Astrocyte (in vitro differentiated cells and primary cell): ENCODE results near the gene PATJ.

Source experiments
- CTCF ChIP-seq: IDR thresholded peaks from 2 replicates; pipeline ENCODE4 v1.5.1; 2011; ENCODE audit warnings: low read depth, mild to moderate bottlenecking, inconsistent platforms, low read length, moderate library complexity; ENCODE audit not compliant: insufficient read depth
- EZH2 ChIP-seq: IDR thresholded peaks from 2 replicates; pipeline ENCODE4 v1.6.1; 2012; ENCODE audit warnings: mild to moderate bottlenecking, low read length, inconsistent platforms; ENCODE audit not compliant: insufficient read depth

GRCh38 chr1:61962631-61963030, 220.4 kb downstream of the PATJ start:
- TF ChIP-seq CTCF (no peak), EZH2 (no peak)
